Ovary (tissue), 3 donors: ENCODE data around the gene LRP1B.

Experiments used
- CTCF ChIP-seq, 3 donors: fragments of 450-650 bp in 2 of 3; fragments of 200-600 bp in 1 of 3; IDR thresholded peaks; one replicate each; pipeline versions ENCODE4 v1.5.1 to v1.8.0; 2016 to 2022; ENCODE audit warnings: antibody characterized with exemption in 3 of 3, mild to moderate bottlenecking in 1 of 3
- EP300 ChIP-seq: sonication (generic); formaldehyde crosslinking; IDR thresholded peaks from one replicate; pipeline ENCODE4 v1.6.1; 2017; ENCODE audit warnings: antibody characterized with exemption
- POLR2A ChIP-seq: fragments of 450-650 bp; IDR thresholded peaks from one replicate; pipeline ENCODE4 v1.6.1; 2017; ENCODE audit warnings: antibody characterized with exemption, mild to moderate bottlenecking, moderate library complexity
- donor health status: DM: no; HTN: no; CAD: no.

DNA sequence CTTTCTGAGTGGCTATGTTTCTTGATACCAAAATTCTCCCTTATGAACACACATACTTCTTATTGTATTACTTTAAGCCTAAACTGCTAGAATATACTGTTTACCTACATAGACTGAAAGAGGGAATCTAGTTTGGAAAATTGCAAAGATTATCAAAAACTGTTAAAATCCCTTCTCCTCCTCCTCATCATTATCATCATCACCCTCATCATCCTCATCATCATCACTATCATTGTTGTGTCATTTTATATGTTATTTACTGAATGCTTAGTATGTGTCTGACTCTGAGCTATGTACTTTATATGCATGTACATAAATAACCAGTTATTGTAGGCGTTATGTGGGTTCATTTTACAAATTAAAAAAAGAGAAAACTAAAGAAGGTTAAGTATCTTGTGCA, 19.6 kb upstream of the LRP1B start:
- TF ChIP-seq EP300 (no peak), CTCF (IDR thresholded peaks at IDR 0.05) (no peak), POLR2A (no peak)
